Right atrium auricular region (tissue), 2 donors: ENCODE measurements around the gene THSD4. TPM values are rescaled to one million over a fixed set of nuclear protein-coding genes. Genes with fewer than 3 reads are reported as not detected.

Experiments
- DNase-seq: peaks from one replicate; pipeline ENCODE4 v3.0.0-alpha.2; 2019; ENCODE audit warnings: low spot score
- H3K27ac ChIP-seq, 2 donors: fragments of 200-600 bp; sonication (generic); 1 replicate in 1 of 2; 2 replicates in 1 of 2; pipeline ENCODE4 v1.5.1; 2016 to 2019
- H3K27me3 ChIP-seq, 2 donors: fragments of 200-600 bp; sonication (generic); one replicate each; pipeline versions ENCODE4 v1.5.1 to v1.6.0; 2017 to 2019
- H3K36me3 ChIP-seq: fragments of 200-600 bp; sonication (generic); one replicate; pipeline ENCODE4 v1.5.1; 2016
- H3K4me1 ChIP-seq, 2 donors: fragments of 200-600 bp; sonication (generic); one replicate each; pipeline versions ENCODE4 v1.5.1 to v1.6.0; 2017 to 2019
- H3K4me3 ChIP-seq, 2 donors: fragments of 200-600 bp; sonication (generic); 1 replicate in 1 of 2; 2 replicates in 1 of 2; pipeline ENCODE4 v1.5.1; 2017 to 2019; ENCODE audit warnings: mild to moderate bottlenecking in 1 of 2, moderate library complexity in 1 of 2
- H3K9me3 ChIP-seq, 2 donors: fragments of 200-600 bp; sonication (generic); one replicate each; pipeline ENCODE4 v1.5.1; 2019
- total RNA-seq, 2 donors: library from RNA; depleted of rRNA; stranded (reverse); fragments of >200 nt; gene quantifications; one replicate each; pipeline ENCODE4 v1.1.0, GENCODE V29; 2016
- TF ChIP-seq, protein P1 (sequence below), 2 donors: fragments of 200-600 bp; sonication (generic); IDR thresholded peaks; one replicate each; pipeline ENCODE4 v1.5.1; 2019; ENCODE audit warnings: antibody characterized with exemption in 2 of 2

Gene THSD4
- total RNA-seq, 2 donors from 2014 or later, result 41.2 to 85.3 TPM

DNA sequence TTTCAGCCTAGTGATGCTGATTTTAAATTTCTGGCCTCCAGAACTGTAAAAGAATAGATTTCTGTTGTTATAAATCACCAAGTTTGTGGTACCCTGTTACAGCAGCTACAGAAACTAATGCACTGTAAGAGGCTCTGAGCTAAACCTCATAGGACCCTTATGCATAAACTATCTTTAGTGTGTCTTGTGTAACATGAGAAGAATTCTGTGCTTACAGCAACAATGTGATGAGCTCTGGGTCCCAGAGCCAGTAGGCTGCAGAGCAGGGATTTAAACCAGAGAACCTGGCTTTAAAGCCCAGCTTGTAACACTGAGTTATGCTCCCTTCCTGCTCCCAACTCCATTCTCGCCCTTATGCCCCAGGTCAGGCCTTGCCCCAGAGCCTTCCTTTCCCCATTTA lies 113.1 kb downstream of the THSD4 start:
- Histone ChIP-seq H3K4me1 (peaks cover 0 to 11% of the 10 kb centered on the region in 2 donors), H3K4me3 (no peak overlapping the region), H3K9me3 (no peaks in the 10 kb centered on the region), H3K36me3 (no peaks in the 10 kb centered on the region), H3K27ac (no peak overlapping the region), H3K27me3 (no peaks in the 10 kb centered on the region)
- no peak for DNase-seq
- TF ChIP-seq, protein P1, sequence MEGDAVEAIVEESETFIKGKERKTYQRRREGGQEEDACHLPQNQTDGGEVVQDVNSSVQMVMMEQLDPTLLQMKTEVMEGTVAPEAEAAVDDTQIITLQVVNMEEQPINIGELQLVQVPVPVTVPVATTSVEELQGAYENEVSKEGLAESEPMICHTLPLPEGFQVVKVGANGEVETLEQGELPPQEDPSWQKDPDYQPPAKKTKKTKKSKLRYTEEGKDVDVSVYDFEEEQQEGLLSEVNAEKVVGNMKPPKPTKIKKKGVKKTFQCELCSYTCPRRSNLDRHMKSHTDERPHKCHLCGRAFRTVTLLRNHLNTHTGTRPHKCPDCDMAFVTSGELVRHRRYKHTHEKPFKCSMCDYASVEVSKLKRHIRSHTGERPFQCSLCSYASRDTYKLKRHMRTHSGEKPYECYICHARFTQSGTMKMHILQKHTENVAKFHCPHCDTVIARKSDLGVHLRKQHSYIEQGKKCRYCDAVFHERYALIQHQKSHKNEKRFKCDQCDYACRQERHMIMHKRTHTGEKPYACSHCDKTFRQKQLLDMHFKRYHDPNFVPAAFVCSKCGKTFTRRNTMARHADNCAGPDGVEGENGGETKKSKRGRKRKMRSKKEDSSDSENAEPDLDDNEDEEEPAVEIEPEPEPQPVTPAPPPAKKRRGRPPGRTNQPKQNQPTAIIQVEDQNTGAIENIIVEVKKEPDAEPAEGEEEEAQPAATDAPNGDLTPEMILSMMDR (IDR thresholded peaks at IDR 0.05), result no peak

DNA sequence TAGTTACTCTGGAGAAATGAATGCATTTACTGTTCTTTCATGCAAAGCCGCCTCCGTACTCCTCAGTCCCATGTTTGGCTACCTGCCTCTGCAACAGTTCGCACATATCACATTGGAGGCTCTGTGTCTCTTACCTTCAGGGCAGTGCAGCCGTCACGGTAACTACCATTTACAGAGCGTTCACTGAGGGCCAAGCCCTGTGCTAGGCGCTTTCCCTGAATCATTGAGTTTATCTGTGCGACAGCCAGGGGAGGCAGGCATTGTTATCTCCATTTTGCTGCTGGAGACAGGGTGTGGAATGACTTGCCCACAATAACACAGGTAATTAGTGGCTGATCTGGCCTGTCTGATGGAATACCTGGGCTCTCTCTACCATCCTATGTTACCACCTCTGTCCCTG lies 115.0 kb downstream of the THSD4 start:
- H3K27me3 ChIP-seq, result no peaks in the 10 kb centered on the region
- TF ChIP-seq, protein P1 (IDR thresholded peaks at IDR 0.05), result no peak

DNA sequence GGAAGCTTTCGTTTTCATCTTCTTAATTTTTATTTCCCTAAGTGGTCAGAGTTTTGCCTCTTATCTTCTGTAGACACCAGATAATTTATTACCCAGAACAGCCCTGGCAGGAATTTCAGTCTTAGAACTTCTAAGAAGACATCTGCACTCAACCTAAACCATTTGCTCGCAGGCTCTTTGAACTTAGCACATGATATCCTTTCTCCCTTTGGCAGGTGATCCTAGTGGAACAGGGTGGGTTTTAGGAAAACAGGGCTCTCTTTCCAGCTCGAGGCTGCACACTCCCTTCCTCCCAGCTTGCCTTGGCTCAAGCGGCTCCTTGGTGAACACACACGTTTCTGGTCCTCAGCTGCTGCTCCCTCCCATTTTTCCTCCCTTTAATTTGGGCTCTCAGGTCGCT lies 116.5 kb downstream of the THSD4 start:
- DNase-seq, result no peak
- no peak overlapping the region for H3K4me3 ChIP-seq
- H3K36me3 ChIP-seq, result no peaks in the 10 kb centered on the region
- no peaks in the 10 kb centered on the region for H3K27me3 ChIP-seq
- H3K4me1 ChIP-seq, result peaks cover 0 to 11% of the 10 kb centered on the region in 2 donors
- TF ChIP-seq, protein P1 (IDR thresholded peaks at IDR 0.05), result no peak
- no peaks in the 10 kb centered on the region for H3K9me3 ChIP-seq
- no peak overlapping the region for H3K27ac ChIP-seq

More for the DNA sequence above, 115.0 kb downstream of the THSD4 start:
- peaks cover 0 to 11% of the 10 kb centered on the region in 2 donors for H3K4me1 ChIP-seq
- DNase-seq, result no peak
- no peak overlapping the region for H3K27ac ChIP-seq
- H3K9me3 ChIP-seq, result no peaks in the 10 kb centered on the region
- H3K36me3 ChIP-seq, result no peaks in the 10 kb centered on the region
- H3K4me3 ChIP-seq, result no peak overlapping the region

DNA sequence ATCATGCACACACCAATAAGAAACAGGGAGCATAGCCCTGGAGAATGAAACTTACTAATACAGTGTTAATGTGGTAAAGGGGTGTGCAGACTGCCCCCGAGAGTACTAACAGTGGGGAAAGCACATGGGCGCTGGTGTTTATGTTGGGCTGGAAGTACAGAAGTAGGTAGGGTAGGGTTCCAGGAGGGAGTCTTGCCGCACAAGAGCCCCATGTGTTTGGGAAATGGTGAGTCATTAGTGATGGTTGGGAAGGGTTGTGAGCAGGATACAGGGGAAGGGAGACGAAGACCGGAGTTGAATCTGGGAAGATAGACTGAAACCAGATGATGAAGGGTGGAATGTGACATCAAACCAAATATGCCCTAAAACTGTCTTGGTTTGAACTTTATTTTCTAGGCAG lies 117.1 kb downstream of the THSD4 start:
- H3K4me1 ChIP-seq, result peaks cover 0 to 14% of the 10 kb centered on the region in 2 donors
- H3K4me3 ChIP-seq, result no peak overlapping the region
- no peak overlapping the region for H3K27ac ChIP-seq
- H3K27me3 ChIP-seq, result no peaks in the 10 kb centered on the region
- no peak for DNase-seq
- H3K9me3 ChIP-seq, result no peaks in the 10 kb centered on the region
- H3K36me3 ChIP-seq, result no peaks in the 10 kb centered on the region
- TF ChIP-seq, protein P1 (IDR thresholded peaks at IDR 0.05), result no peak

DNA sequence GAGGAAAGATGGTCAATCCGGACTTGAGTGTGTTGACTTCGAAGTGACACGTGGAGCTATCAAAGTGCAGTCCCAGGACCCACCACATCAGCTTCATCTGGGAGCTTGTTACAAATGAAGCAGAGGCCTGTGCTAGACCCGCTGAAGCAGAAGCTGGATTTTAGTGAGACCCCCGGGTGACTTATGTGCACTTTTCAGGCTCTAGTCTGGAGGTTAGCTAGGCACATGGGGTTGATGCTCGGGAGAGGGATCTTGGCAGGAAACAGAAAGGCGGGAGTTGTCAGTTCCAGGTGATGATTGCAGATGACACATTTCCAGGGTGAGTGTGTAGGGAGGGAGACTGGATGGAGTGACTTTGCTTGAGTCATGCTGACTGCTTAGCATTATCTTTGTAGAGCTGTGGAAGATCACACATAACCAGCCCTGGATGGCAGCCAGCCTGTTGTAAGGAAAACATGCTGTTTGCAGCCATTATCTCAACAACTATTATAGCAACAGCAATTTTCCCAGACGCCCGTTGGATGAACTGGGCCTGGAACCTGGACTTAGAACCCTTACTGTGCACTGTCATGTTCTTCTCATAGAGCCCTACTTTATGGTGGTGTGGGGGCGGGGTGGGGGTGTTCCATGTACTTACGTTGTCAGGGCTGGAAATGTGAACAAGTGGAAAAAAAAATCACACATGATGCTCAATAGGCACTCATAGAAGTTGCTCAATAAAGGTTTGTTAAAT lies 122.4 kb downstream of the THSD4 start:
- Histone ChIP-seq H3K27ac (peak overlapping the region; percentile 69 to 82), H3K9me3 (no peaks in the 10 kb centered on the region), H3K36me3 (no peaks in the 10 kb centered on the region), H3K4me1 (peaks cover 0 to 10% of the 10 kb centered on the region in 2 donors), H3K4me3 (no peak overlapping the region), H3K27me3 (no peaks in the 10 kb centered on the region)
- peak; percentile 79 for DNase-seq
- TF ChIP-seq, protein P1 (IDR thresholded peaks at IDR 0.05), result no peak

DNA sequence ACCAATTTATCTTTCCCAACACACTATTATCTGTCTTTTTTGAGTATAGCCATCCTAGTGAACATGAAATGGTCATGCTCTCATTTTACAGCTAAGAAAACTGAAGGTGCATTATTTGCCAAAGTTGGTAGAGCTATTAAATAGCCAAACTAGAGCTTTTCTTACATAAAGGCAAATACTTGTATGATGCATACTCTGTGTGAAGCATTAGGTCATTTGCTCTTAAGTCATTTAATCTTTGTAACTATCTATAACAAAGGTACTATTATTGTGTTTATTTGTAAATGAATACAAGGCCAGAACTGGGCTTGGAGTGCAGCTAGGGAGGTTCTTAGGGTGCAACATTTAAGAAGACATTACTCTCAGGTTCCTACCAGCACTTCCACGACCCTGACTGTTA lies 123.7 kb downstream of the THSD4 start:
- peak overlapping the region; percentile 19 to 82 for H3K27ac ChIP-seq

More for the DNA sequence above, 123.7 kb downstream of the THSD4 start:
- Histone ChIP-seq H3K4me1 (peaks cover 0 to 10% of the 10 kb centered on the region in 2 donors), H3K36me3 (no peaks in the 10 kb centered on the region), H3K27me3 (no peaks in the 10 kb centered on the region), H3K9me3 (no peaks in the 10 kb centered on the region), H3K4me3 (no peak overlapping the region)
- TF ChIP-seq, protein P1 (IDR thresholded peaks at IDR 0.05), result no peak
- DNase-seq, result no peak
